Measurements from ENCODE around the gene HEATR5B.

The HEATR5B gene

GRCh38 chr2:37039580-37039979 lies 44.6 kb downstream of the HEATR5B start:
- Histone ChIP-seq H4K20me1 (ENCODE audit: control insufficient read depth, insufficient read depth, low read depth, low read length) (no peaks in the 10 kb centered on the region), H3K79me2 (ENCODE audit: control insufficient read depth, low read length) (no peaks in the 10 kb centered on the region), H3K4me1 (ENCODE audit: control insufficient read depth, low read length) (no peaks in the 10 kb centered on the region), H3K27ac (ENCODE audit: low read depth, low read length) (no peak overlapping the region), H3K9me3 (ENCODE audit: control insufficient read depth, insufficient read depth, low read length) (no peaks in the 10 kb centered on the region), H3K4me2 (ENCODE audit: low read length) (no peak overlapping the region), H3K27me3 (ENCODE audit: control insufficient read depth, low read length) (no peaks in the 10 kb centered on the region), H3K4me3 (ENCODE audit: low read length) (no peak overlapping the region), H3F3A (ENCODE audit: control insufficient read depth, insufficient read depth) (0 out of 2 replicates have a peak, but pooled peaks cover 2% of the 10 kb centered on the region), H3K36me3 (ENCODE audit: control insufficient read depth, low read length) (peaks cover 7% of the 10 kb centered on the region), H3K9me2 (replicated peaks; ENCODE audit: control insufficient read depth, low read length) (no peaks in the 10 kb centered on the region)
- TF ChIP-seq CTCF (IDR thresholded peaks at IDR 0.05; ENCODE audit: low read depth, low read length, poor library complexity, severe bottlenecking) (no peak), EZH2phosphoT487 (IDR thresholded peaks at IDR 0.05; ENCODE audit: borderline replicate concordance, low read length) (no peak)

- Histone ChIP-seq H3K4me2 (ENCODE audit: low read length) (no peak overlapping the region), H3K4me1 (ENCODE audit: control insufficient read depth, low read length) (no peaks in the 10 kb centered on the region), H3K4me3 (ENCODE audit: low read length) (no peak overlapping the region), H4K20me1 (ENCODE audit: control insufficient read depth, insufficient read depth, low read depth, low read length) (no peaks in the 10 kb centered on the region), H3K27me3 (ENCODE audit: control insufficient read depth, low read length) (no peaks in the 10 kb centered on the region), H3K9me3 (ENCODE audit: control insufficient read depth, insufficient read depth, low read length) (no peaks in the 10 kb centered on the region), H3K27ac (ENCODE audit: low read depth, low read length) (no peak overlapping the region), H3F3A (ENCODE audit: control insufficient read depth, insufficient read depth) (0 out of 2 replicates have a peak, but pooled peaks cover 2% of the 10 kb centered on the region), H3K79me2 (ENCODE audit: control insufficient read depth, low read length) (no peaks in the 10 kb centered on the region), H3K36me3 (ENCODE audit: control insufficient read depth, low read length) (peaks cover 7% of the 10 kb centered on the region), H3K9me2 (replicated peaks; ENCODE audit: control insufficient read depth, low read length) (no peaks in the 10 kb centered on the region)
- TF ChIP-seq EZH2phosphoT487 (IDR thresholded peaks at IDR 0.05; ENCODE audit: borderline replicate concordance, low read length) (no peak), CTCF (IDR thresholded peaks at IDR 0.05; ENCODE audit: low read depth, low read length, poor library complexity, severe bottlenecking) (no peak)
Measured at GRCh38 chr2:37037771-37038170, 46.4 kb downstream of the HEATR5B start.

GRCh38 chr2:37029758-37030157 lies 54.4 kb downstream of the HEATR5B start:
- Histone ChIP-seq H3K27me3 (ENCODE audit: control insufficient read depth, low read length) (no peaks in the 10 kb centered on the region), H3K9me3 (ENCODE audit: control insufficient read depth, insufficient read depth, low read length) (no peaks in the 10 kb centered on the region), H3K79me2 (ENCODE audit: control insufficient read depth, low read length) (no peaks in the 10 kb centered on the region), H4K20me1 (ENCODE audit: control insufficient read depth, insufficient read depth, low read depth, low read length) (no peaks in the 10 kb centered on the region), H3K4me2 (ENCODE audit: low read length) (no peak overlapping the region), H3K36me3 (ENCODE audit: control insufficient read depth, low read length) (peaks cover 22% of the 10 kb centered on the region), H3F3A (ENCODE audit: control insufficient read depth, insufficient read depth) (no peaks in the 10 kb centered on the region), H3K4me1 (ENCODE audit: control insufficient read depth, low read length) (no peaks in the 10 kb centered on the region), H3K9me2 (replicated peaks; ENCODE audit: control insufficient read depth, low read length) (no peaks in the 10 kb centered on the region), H3K4me3 (ENCODE audit: low read length) (no peak overlapping the region), H3K27ac (ENCODE audit: low read depth, low read length) (no peak overlapping the region)
- TF ChIP-seq CTCF (IDR thresholded peaks at IDR 0.05; ENCODE audit: low read depth, low read length, poor library complexity, severe bottlenecking) (no peak), EZH2phosphoT487 (IDR thresholded peaks at IDR 0.05; ENCODE audit: borderline replicate concordance, low read length) (no peak)
